T-helper 1 cell treated with Interleukin-12 subunit alpha and Interleukin-12 subunit beta and Interleukin-4 antibody, amounts not matched to agents 30 μg/mL and 1 μg/mL, for 36 hours (primary cell): ENCODE data around the gene SLC6A19.

Experiments used
- H3K27ac Mint-ChIP-seq: one replicate; pipeline ENCODE4 v1.8.0; 2021; ENCODE audit warnings: mild to moderate bottlenecking, mixed read lengths
- H3K27me3 Mint-ChIP-seq: one replicate; pipeline ENCODE4 v1.8.0; 2021; ENCODE audit warnings: low read depth, mixed read lengths
- H3K36me3 Mint-ChIP-seq: one replicate; pipeline ENCODE4 v1.8.0; 2021; ENCODE audit warnings: low read depth, mixed read lengths
- H3K4me1 Mint-ChIP-seq: one replicate; pipeline ENCODE4 v1.8.0; 2021; ENCODE audit warnings: low read depth, mixed read lengths
- H3K4me3 Mint-ChIP-seq: one replicate; pipeline ENCODE4 v1.8.0; 2021; ENCODE audit warnings: mild to moderate bottlenecking, moderate library complexity, mixed read lengths
- H3K9me3 Mint-ChIP-seq: one replicate; pipeline ENCODE4 v1.8.0; 2021; ENCODE audit warnings: mixed read lengths

SLC6A19 gene

DNA sequence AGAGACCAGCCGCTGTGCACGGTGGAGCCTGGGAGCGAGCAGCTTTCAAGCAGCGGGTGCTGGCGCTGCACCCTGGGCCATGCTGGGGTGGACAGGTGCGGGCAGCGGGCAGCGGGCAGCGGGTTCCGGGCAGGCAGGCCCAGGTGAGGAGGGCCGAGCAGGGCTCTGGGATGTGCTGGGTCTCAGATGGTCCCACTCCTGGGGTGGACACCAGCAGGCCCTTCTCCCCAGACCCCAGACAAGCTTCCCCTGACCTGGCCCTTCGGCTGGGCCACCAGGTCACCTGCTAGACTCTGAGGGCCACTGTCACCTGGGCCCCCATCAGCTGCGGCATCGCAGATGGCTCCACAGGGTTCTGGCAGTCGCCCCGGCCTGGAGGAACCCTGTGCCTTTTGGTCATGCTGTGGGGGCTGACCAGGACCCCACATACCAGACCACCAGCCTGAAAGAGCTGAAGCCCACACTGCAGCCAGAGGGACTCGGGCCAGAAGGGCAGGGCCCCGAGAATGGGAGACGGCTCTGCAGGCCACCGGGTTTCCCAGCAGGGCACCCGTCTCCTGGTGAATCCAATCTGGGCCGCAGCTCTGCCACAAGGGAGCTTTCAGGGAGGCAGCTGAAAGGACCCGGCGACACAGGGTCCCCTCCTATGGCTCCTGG lies 2.0 kb downstream of the SLC6A19 start:
- H3K27ac Mint-ChIP-seq: no peak overlapping the region
- no peak overlapping the region for H3K4me3 Mint-ChIP-seq
- H3K27me3 Mint-ChIP-seq: no peaks in the 10 kb centered on the region
- H3K36me3 Mint-ChIP-seq: no peaks in the 10 kb centered on the region
- H3K4me1 Mint-ChIP-seq: no peaks in the 10 kb centered on the region
- no peaks in the 10 kb centered on the region for H3K9me3 Mint-ChIP-seq

DNA sequence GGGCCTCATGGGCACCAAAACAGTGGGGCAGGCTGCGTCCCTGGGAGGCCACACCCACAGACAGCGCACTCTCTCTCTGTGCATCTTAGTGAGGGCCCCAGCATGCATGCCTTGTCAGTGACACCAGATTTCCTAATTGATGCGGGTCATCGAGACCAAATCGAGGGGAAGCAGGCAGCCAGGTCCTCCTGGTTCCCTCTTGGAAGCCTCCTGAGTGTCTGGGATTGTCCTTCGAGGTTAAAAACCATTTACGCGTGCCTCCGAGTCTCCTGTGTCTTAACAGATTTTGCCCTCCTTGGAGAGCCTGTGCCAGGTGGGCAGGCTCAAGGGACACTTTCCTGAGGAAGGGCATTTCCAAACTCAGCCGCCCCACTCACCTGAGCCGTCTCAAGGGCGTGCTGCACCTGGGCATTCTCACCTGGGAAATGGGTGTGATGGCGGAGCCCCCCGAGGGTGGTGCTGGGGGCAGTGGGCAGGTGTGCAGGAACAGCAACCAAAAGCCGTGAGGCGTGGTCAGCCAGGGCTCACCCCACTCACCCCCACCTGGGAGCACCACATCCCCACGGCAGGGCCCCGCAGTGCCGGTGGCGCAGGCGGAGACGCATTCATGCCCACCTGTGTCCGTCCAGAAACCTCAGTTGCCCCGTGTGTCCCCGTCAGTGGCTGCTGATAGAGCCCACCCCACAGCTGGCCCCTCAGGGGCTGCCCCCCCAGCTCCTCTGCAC lies 2.7 kb downstream of the SLC6A19 start:
- no peaks in the 10 kb centered on the region for H3K4me1 Mint-ChIP-seq
- H3K27ac Mint-ChIP-seq: no peak overlapping the region

DNA sequence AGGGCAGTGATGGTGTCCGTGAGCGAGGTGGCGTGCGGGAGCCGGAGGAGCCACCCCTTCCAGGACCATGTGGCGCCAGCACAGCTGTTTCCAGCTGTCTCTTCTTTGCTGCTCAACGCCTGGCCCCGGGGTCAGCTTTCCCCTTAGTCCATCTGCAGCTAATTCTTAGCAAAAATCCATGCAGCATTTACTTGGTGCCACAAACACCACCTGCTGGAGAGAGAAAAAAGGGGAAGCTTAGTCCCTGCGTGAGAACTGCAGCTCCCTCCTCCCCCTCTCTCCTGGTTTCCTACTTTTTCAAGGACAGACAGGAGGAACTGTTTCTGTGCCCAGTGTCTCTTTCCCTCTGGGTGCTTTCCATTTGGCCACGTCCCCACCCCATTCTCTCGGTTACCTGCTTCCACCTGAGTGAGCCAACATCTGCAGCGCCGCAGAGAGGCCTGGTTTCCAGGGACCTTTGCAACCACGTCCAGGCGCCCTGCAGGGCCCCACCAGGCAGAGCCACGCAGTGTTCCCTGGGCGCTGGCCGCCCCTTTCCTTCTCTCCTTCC lies 3.4 kb downstream of the SLC6A19 start:
- H3K9me3 Mint-ChIP-seq: no peaks in the 10 kb centered on the region
- no peaks in the 10 kb centered on the region for H3K4me1 Mint-ChIP-seq
- H3K27me3 Mint-ChIP-seq: no peaks in the 10 kb centered on the region
- no peak overlapping the region for H3K27ac Mint-ChIP-seq
- H3K36me3 Mint-ChIP-seq: no peaks in the 10 kb centered on the region
- H3K4me3 Mint-ChIP-seq: no peak overlapping the region

More for the DNA sequence above, 2.7 kb downstream of the SLC6A19 start:
- H3K9me3 Mint-ChIP-seq: no peaks in the 10 kb centered on the region
- no peak overlapping the region for H3K4me3 Mint-ChIP-seq
- no peaks in the 10 kb centered on the region for H3K27me3 Mint-ChIP-seq
- no peaks in the 10 kb centered on the region for H3K36me3 Mint-ChIP-seq

DNA sequence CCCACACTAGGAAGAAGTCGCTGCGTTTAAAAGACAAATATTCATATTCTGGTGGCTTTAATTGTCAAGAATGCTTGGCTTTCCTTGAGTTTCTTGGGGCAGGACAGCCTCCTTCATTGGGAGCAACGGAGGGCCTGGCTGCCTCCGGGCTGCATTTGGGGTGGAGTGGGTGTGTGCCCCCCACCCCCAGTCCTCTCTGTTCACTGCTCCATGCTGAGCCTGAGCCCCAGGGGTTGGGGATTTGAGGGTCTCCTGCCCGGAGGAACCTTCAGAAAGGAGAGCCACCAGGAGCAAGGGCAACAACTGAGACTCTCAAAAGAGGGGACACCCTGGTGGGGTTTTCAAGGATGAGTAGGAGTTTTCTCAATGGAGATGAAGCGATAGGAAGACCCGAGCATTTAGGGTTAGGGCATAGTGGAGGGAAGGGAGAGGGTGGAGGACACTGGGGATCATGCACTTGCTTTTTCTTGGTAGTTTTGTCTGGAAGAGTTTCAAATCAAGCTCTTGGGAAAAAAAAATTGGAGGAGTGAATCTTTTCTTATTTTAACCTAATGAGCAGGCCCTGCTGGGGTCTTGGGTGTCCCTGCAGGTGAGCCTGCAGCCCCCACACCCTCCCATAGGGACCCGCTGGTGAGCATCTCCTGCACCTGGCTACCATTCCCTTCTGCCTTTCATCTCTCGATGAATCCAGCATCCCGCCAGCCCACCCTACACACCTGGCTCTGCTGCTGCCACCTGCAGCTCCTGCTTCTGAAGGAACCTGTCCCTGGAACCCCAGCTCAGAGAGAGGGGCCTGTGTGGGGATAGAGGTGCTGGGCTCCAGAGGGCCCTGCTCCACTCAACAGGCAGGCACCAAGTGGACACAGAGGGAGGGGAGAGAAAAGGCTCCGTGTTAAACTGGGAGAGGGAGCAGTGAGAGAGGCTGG lies 4.1 kb downstream of the SLC6A19 start:
- no peak overlapping the region for H3K4me3 Mint-ChIP-seq
- H3K27me3 Mint-ChIP-seq: no peaks in the 10 kb centered on the region
- no peaks in the 10 kb centered on the region for H3K36me3 Mint-ChIP-seq
- H3K4me1 Mint-ChIP-seq: no peaks in the 10 kb centered on the region
- no peaks in the 10 kb centered on the region for H3K9me3 Mint-ChIP-seq
- H3K27ac Mint-ChIP-seq: no peak overlapping the region

DNA sequence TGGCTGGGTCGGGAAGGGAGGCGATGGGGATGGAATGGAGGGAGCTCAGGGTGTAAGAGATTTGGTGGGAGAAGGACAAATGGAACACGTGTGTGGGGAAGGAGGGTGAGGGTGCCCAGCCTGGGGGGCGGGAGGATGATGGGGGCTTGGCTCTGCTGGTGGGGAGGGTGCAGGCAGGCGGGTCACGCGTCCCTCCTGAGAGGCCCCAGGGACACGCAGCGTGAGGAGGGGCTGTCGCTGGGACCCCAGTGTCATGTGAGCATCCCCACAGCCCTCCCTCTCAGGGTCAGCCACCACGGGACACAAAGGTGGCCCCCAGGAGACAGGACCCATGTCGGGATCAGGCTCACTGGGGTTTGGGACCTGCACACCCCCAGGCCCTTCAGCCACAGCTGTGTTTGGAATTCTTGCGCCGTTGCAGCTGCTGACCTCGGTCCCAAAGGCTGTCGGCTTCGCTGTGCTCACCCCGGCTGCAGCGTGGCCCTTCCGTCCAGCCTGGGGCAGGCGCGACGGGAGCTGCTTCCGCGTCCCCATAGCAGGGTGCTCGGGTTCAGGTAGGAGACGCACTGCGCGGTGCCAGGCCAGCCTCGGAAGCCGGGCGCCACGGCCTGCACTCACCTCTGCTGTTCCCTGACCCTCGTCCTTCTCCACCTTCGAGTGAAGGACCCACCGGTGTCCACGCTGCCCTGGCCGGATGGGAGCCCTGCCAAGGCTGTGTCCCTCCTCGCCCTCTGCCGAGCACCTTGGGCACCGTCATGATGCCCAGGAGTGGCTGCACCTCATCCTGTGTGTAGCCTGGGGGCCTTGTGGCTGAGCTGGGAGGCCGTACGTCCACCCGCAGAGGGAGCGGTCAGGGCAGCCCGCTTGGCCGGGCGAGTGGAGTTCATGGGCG lies 5.4 kb downstream of the SLC6A19 start:
- H3K4me3 Mint-ChIP-seq: no peak overlapping the region
- H3K27ac Mint-ChIP-seq: no peak overlapping the region
- no peaks in the 10 kb centered on the region for H3K4me1 Mint-ChIP-seq
- no peaks in the 10 kb centered on the region for H3K36me3 Mint-ChIP-seq
- no peaks in the 10 kb centered on the region for H3K27me3 Mint-ChIP-seq
- H3K9me3 Mint-ChIP-seq: no peaks in the 10 kb centered on the region

DNA sequence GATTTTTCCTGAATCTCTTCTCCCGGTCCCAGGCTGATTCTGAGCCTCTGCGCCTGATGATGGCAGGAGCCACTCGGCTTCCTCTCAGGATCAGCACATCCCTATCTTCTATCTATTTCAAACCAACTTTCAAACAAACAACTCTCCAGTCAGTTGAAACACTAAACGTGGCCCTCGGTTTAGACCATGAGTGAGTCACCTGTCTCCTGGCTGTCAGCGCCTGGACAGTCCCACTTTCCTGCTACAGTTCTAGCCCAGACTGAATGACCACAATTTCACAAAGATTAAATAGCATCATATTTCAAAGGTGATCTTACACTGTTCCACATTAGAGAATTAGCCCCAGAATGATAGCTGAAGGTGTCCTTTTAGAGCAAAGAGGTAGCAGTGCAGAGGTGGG lies 6.2 kb downstream of the SLC6A19 start:
- Mint-ChIP-seq H3K27me3 (no peaks in the 10 kb centered on the region), H3K36me3 (no peaks in the 10 kb centered on the region), H3K27ac (no peak overlapping the region), H3K4me3 (no peak overlapping the region), H3K4me1 (no peaks in the 10 kb centered on the region), H3K9me3 (no peaks in the 10 kb centered on the region)

DNA sequence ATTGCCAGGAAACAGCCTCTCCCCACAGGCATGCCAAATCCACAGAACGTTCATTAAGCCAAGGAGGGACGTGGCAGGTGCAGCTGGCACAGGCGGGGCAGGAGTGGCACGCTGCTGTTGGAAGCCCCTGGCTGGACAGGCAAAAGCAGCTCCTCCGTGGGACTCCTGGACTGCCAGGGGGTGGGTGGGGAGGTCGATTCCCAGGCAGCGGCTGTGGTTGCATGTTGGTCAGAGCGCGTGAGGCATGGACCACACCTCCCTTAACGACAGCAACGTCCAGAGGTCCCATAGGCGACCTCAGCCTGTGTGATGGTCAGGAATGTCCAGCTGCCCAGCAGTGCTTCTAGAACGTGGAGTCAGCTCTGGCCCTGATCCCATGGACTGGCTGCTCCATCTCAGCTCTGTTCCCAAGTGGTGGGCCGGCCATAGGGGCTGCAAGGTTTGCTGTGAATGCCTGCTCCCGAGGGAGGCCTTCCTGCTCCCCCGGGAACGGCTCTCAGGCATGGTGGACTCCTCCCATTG lies 6.9 kb downstream of the SLC6A19 start:
- no peak overlapping the region for H3K27ac Mint-ChIP-seq
- H3K27me3 Mint-ChIP-seq: no peaks in the 10 kb centered on the region
- H3K4me3 Mint-ChIP-seq: no peak overlapping the region

DNA sequence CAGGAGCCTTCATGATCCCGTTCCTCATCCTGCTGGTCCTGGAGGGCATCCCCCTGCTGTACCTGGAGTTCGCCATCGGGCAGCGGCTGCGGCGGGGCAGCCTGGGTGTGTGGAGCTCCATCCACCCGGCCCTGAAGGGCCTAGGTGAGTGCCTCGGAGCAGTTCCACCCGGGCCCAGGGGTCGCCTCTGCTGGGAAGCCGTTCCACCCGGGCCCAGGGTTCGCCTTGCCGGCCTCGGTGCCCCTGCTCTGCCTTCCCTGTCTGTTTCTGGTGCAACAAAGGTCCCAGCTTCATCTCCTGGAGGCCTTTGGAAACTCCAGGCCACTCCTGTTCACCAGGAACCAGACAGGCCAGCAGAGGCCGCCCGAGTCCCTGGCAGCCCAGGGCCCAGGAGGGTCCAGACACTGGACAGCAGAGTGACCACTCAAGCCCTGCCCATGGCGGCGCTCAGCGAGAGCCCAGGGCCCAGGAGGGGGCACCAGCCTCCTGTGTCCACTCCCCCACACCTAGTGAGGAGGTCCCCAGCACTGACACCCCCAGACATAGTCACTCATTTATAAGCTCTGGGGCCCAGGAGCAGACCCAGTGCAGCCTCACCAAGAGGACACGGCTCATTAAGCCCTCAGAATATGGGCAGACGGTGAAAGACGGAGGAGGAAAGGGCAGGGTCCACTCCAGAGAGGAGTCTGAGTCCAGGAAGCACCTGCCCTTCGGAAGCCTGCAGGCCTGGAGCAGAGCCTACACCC lies 7.5 kb downstream of the SLC6A19 start:
- no peaks in the 10 kb centered on the region for H3K36me3 Mint-ChIP-seq

More for the DNA sequence above, 6.9 kb downstream of the SLC6A19 start:
- Mint-ChIP-seq H3K9me3 (no peaks in the 10 kb centered on the region), H3K4me1 (no peaks in the 10 kb centered on the region), H3K36me3 (no peaks in the 10 kb centered on the region)

DNA sequence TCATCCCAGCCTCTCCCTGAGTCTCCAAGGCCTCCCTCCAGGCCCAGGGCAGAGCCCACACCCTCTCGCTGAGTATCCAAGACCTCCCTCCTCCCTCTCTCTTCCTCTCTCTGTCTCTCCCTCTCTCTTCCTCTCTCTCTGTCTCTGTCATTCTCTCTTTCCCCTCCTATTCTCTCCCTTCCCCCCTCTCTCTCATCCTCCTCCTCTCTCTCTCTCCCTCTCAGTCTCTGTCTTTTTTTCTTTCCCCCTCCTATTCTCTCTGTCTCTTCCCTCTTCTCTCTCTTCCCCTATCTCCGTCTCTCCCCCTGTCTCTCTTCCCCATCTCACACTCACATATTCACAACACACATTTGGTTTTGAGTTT lies 8.1 kb downstream of the SLC6A19 start:
- no peak overlapping the region for H3K4me3 Mint-ChIP-seq
- H3K4me1 Mint-ChIP-seq: no peaks in the 10 kb centered on the region
- H3K36me3 Mint-ChIP-seq: no peaks in the 10 kb centered on the region
- no peak overlapping the region for H3K27ac Mint-ChIP-seq
- no peaks in the 10 kb centered on the region for H3K27me3 Mint-ChIP-seq
- H3K9me3 Mint-ChIP-seq: no peaks in the 10 kb centered on the region

More for the DNA sequence above, 7.5 kb downstream of the SLC6A19 start:
- H3K4me3 Mint-ChIP-seq: no peak overlapping the region
- no peak overlapping the region for H3K27ac Mint-ChIP-seq
- no peaks in the 10 kb centered on the region for H3K4me1 Mint-ChIP-seq
- H3K9me3 Mint-ChIP-seq: no peaks in the 10 kb centered on the region
- no peaks in the 10 kb centered on the region for H3K27me3 Mint-ChIP-seq

DNA sequence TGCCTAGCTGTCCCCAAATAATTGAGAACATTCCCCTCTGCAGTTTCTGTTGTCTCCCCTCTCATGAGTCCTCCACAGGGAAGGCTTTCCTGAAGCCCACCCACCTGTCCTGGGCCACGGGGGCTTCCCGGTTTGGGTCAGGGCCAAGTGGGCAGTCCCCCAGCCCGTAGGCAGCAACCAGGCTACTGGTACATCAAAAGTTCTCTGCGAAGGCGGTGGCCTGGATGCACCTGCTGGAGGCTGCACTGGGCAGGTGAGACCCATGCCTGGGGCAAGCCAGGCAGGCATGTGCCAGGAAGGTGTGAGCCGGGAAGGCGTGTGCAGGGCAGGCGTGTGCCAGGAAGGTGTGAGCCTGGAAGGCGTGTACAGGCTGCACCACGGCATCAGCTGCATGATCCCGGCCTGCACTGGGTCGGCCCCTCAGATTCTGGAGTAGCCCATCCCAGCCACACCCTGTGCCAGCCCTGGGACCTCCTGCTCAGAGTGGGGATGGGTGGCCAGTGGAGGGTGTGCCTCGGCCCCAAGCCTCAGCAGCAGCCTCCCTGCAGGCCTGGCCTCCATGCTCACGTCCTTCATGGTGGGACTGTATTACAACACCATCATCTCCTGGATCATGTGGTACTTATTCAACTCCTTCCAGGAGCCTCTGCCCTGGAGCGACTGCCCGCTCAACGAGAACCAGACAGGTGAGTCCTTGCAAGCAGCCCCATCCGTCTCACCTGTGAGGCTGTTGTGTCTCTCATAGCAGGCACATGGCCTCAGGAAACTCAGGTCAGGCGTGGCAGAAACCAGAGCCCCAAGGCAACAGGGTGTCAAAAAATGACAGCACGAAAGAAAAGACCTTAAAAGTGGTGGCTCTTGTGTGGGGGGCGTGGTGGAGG lies 8.7 kb downstream of the SLC6A19 start:
- Mint-ChIP-seq H3K27ac (no peak overlapping the region), H3K36me3 (no peaks in the 10 kb centered on the region), H3K27me3 (no peaks in the 10 kb centered on the region)

DNA sequence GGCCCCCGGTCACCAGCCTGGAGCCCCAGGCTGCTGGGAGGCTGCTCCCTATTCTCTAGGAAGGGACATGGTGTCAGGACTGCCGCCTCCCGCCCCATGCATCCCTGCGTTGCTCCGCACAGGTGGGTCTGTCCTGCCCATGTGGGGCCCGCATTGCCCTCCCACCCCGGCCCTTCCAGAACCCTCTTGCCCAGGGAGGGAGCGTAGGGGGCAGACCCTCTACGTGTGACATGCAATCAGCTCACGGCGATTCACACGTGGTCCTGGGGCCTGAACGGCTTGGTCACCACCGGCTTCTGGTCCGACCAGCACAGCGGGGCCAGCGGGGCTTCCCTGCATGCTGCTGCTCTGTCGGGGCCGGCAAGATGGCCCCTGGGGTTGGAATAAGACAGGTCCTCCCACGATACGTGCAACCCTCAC lies 9.4 kb downstream of the SLC6A19 start:
- Mint-ChIP-seq H3K4me1 (no peaks in the 10 kb centered on the region), H3K9me3 (no peaks in the 10 kb centered on the region), H3K27ac (no peak overlapping the region), H3K4me3 (no peak overlapping the region), H3K27me3 (no peaks in the 10 kb centered on the region), H3K36me3 (no peaks in the 10 kb centered on the region)

More for the DNA sequence above, 8.7 kb downstream of the SLC6A19 start:
- Mint-ChIP-seq H3K9me3 (no peaks in the 10 kb centered on the region), H3K4me1 (no peaks in the 10 kb centered on the region), H3K4me3 (no peak overlapping the region)

DNA sequence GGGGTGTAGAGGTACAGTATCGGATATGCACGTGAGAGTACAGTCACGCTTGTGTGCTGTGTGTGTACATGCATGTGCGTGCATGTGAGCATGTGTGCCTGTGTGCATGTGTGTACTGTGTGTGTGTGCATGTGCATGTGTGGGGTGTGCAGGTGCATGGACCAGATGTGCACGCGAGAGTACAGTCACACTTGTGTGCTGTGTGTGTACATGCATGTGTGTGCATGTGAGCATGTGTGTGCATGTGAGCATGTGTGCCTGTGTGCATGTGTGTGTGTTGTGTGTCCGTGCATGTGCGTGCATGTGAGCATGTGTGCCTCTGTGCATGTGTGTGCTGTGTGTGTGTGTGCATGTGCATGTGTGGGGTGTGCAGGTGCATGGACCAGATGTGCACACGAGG lies 10.3 kb downstream of the SLC6A19 start:
- Mint-ChIP-seq H3K4me1 (no peaks in the 10 kb centered on the region), H3K27ac (no peak overlapping the region), H3K36me3 (no peaks in the 10 kb centered on the region), H3K9me3 (no peaks in the 10 kb centered on the region), H3K27me3 (no peaks in the 10 kb centered on the region), H3K4me3 (no peak overlapping the region)
